K562 (cell line): ENCODE measurements around the gene TMC4. TPM values are rescaled to one million over a fixed set of nuclear protein-coding genes. Genes with fewer than 3 reads are reported as not detected.

Experiments used
- GMEB1 ChIP-seq: fragments of 250-450 bp; sonication (Bioruptor Pico); IDR thresholded peaks from 2 replicates; pipeline ENCODE4 v1.4.0; 2020; ENCODE audit warnings: mild to moderate bottlenecking
- LEF1 ChIP-seq: fragments of 450-650 bp; IDR thresholded peaks from 2 replicates; pipeline ENCODE4 v1.6.1; 2016; ENCODE audit warnings: mild to moderate bottlenecking
- MBD2 ChIP-seq: sonication (generic); IDR thresholded peaks from 2 replicates; pipeline ENCODE4 v1.6.1; 2016; ENCODE audit warnings: low read depth, borderline replicate concordance
- MYC ChIP-seq, 2 experiments: fragments of 250-450 bp in 1 of 2; sonication (Bioruptor Pico) in 1 of 2; IDR thresholded peaks; 2 replicates each; pipeline versions ENCODE4 v1.5.1 to v1.6.1; 2012 to 2021; ENCODE audit warnings: low read depth in 2 of 2, borderline replicate concordance in 1 of 2, improper control_type of control experiment in 1 of 2, low read length in 1 of 2, mild to moderate bottlenecking in 1 of 2, moderate library complexity in 1 of 2
- PTBP1 ChIP-seq: fragments of 200-400 bp; formaldehyde crosslinking; IDR thresholded peaks from 2 replicates; pipeline ENCODE4 v1.6.1; 2017; ENCODE audit warnings: low read depth, low read length
- RFX1 ChIP-seq: fragments of 450-650 bp; IDR thresholded peaks from 2 replicates; pipeline ENCODE4 v1.6.1; 2016; ENCODE audit warnings: mild to moderate bottlenecking, moderate library complexity
- ZNF592 ChIP-seq: fragments of 450-650 bp; IDR thresholded peaks from 2 replicates; pipeline ENCODE4 v1.6.1; 2017; ENCODE audit warnings: antibody characterized with exemption, mild to moderate bottlenecking
- polyA plus RNA-seq, 8 experiments: library from polyadenylated mRNA; depleted of rRNA in 4 of 8; stranded (reverse) in 5 of 8; unstranded in 3 of 8; fragments of >200 nt; fragmentation: Nextera tagmentation in 2 of 8; fragmentation: Illumina TruSeq in 1 of 8; extraction: Ambion mirVana in 2 of 8; extraction: Trizol in 1 of 8; gene quantifications; 2 replicates each; pipeline versions ENCODE4 v1.2.1 to v1.2.3, GENCODE V29; 2011 to 2014; ENCODE audit warnings: inconsistent platforms in 1 of 8, missing spikeins in 1 of 8
- total RNA-seq, 7 experiments: library from RNA; depleted of rRNA in 6 of 7; stranded (reverse); fragments of >200 nt in 6 of 7; fragmentation: Illumina TruSeq in 2 of 7; extraction: Trizol in 2 of 7; gene quantifications; 2 replicates each; pipeline versions ENCODE4 v1.2.1 to v1.2.3, GENCODE V29; 2011 to 2021; ENCODE audit warnings: low replicate concordance in 1 of 7
- TF ChIP-seq, protein P1 (sequence below): fragments of 250-450 bp; sonication (Bioruptor Pico); IDR thresholded peaks from 2 replicates; pipeline ENCODE4 v1.4.0; 2020
- TF ChIP-seq, protein P2 (sequence below), 2 experiments: fragments of 450-650 bp; IDR thresholded peaks; 2 replicates each; pipeline ENCODE4 v1.6.1; 2016

The TMC4 gene
- total and polyA plus RNA-seq, 9 of the 15 experiments (the other 6 are each of a cell fraction or from before 2014, with no cell fraction given): 0.12 to 0.79 (median 0.36) TPM; not detected in 2

DNA sequence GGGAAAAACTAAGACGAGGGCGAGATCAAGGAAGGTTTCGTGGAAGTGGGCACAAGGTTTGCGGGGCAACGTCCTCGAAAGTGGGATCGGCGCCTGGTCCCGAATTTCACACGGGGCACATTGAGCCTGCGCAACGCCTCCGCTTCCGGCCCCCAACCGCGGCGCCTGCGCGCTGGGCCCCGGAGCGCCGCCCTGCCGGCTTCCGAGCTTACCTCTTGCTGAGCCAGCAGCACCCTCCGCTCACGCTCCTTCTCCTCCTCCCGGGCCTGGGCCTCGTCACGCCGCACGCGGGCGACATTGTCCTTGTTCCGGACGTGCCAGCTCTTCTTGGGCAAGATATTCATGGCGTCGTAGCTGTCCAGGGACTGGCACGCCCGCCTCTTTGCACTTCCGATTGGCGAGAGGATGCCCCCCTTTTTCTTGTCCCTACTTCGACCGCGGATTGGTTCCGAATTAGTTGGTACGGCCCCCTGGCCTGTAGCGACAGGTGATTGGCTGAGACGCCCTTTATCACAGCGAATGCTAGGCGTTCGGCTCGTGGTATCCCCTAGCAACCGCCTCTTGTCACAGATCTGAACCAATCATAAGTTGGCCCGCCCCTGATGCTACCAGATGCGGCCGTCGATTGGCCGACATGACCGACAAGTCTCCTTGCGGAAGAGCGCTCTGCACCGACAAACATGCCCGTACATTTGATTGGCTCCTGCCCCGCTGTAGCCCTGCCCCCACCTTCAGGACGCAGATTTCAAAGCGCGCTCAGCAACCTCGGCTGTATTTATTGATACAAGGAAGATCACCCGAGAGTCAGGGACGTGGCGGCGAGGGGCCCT lies 13.4 kb downstream of the TMC4 start, which contains the start of gene LENG1 (continued):
- TF ChIP-seq, protein P1, sequence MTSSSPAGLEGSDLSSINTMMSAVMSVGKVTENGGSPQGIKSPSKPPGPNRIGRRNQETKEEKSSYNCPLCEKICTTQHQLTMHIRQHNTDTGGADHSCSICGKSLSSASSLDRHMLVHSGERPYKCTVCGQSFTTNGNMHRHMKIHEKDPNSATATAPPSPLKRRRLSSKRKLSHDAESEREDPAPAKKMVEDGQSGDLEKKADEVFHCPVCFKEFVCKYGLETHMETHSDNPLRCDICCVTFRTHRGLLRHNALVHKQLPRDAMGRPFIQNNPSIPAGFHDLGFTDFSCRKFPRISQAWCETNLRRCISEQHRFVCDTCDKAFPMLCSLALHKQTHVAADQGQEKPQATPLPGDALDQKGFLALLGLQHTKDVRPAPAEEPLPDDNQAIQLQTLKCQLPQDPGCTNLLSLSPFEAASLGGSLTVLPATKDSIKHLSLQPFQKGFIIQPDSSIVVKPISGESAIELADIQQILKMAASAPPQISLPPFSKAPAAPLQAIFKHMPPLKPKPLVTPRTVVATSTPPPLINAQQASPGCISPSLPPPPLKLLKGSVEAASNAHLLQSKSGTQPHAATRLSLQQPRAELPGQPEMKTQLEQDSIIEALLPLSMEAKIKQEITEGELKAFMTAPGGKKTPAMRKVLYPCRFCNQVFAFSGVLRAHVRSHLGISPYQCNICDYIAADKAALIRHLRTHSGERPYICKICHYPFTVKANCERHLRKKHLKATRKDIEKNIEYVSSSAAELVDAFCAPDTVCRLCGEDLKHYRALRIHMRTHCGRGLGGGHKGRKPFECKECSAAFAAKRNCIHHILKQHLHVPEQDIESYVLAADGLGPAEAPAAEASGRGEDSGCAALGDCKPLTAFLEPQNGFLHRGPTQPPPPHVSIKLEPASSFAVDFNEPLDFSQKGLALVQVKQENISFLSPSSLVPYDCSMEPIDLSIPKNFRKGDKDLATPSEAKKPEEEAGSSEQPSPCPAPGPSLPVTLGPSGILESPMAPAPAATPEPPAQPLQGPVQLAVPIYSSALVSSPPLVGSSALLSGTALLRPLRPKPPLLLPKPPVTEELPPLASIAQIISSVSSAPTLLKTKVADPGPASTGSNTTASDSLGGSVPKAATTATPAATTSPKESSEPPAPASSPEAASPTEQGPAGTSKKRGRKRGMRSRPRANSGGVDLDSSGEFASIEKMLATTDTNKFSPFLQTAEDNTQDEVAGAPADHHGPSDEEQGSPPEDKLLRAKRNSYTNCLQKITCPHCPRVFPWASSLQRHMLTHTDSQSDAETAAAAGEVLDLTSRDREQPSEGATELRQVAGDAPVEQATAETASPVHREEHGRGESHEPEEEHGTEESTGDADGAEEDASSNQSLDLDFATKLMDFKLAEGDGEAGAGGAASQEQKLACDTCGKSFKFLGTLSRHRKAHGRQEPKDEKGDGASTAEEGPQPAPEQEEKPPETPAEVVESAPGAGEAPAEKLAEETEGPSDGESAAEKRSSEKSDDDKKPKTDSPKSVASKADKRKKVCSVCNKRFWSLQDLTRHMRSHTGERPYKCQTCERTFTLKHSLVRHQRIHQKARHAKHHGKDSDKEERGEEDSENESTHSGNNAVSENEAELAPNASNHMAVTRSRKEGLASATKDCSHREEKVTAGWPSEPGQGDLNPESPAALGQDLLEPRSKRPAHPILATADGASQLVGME (CRISPR knock-in tag): 0 out of 2 replicates have a peak, but pooled peaks have one; percentile 39
- TF ChIP-seq GMEB1 (CRISPR knock-in tag) (0 out of 2 replicates have a peak, but pooled peaks have one; percentile 3), RFX1 (peak; percentile 100), LEF1 (no peak), PTBP1 (no peak), ZNF592 (no peak), MYC (IDR thresholded peaks at IDR 0.05; ENCODE audit: low read depth, low read length) (peak; percentile 23), MYC (CRISPR knock-in tag; IDR thresholded peaks at IDR 0.05; ENCODE audit: borderline replicate concordance, low read depth) (no peak), MBD2 (peak; percentile 99)
- TF ChIP-seq, protein P2, sequence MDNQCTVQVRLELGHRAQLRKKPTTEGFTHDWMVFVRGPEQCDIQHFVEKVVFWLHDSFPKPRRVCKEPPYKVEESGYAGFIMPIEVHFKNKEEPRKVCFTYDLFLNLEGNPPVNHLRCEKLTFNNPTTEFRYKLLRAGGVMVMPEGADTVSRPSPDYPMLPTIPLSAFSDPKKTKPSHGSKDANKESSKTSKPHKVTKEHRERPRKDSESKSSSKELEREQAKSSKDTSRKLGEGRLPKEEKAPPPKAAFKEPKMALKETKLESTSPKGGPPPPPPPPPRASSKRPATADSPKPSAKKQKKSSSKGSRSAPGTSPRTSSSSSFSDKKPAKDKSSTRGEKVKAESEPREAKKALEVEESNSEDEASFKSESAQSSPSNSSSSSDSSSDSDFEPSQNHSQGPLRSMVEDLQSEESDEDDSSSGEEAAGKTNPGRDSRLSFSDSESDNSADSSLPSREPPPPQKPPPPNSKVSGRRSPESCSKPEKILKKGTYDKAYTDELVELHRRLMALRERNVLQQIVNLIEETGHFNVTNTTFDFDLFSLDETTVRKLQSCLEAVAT (IDR thresholded peaks at IDR 0.05): peak in 1 of 2 experiments; percentile 83; a peak in 1 of 4 replicates
